GM19372 (cell line): Measurements from ENCODE around the gene SLC6A12.

Experiments used
- ATAC-seq: cut with Tn5 transposase; IDR thresholded peaks from one replicate; pipeline ENCODE4 v1.9.1; 2021; ENCODE audit warnings: mild to moderate bottlenecking, low read depth, moderate library complexity; ENCODE audit not compliant: unreplicated experiment

SLC6A12 gene

DNA sequence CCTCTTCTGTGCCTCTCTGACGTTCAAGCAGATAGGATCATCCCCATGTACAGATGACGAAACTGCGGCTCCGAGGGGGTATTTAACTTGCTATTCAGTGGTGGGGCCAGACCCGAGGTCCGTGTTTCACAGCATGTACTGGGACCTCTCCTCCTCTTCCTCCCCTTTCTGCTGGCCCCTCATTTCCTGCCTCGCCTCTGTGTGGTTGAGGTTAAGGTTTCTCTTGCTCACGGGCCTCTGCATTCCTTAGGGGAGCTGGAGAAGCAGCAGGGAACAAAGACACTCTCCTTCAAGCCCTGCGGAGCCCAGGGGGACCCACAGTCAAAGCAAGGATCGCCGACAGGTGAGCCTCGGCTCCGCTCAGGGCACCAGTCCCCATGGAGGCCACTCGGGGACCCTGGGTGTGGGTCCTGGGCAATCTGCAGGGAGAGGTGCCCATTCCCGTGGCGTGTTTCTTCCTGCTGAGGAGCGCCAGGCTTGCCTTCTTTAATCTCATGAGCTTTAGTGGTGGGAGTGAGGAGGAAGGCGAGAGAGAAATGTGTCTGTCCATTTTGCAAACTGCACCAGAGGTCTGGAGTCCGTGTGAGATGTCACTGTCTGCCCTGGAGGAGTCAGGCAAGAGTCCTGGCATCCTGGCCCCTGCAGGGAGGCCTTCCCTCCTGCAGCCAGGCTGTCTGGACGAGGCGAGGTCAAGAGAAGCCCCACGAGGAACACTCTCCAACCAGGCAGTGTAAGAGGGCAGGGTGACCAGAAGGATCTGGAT lies 45.0 kb downstream of the SLC6A12 start:
- ATAC-seq = no peak

DNA sequence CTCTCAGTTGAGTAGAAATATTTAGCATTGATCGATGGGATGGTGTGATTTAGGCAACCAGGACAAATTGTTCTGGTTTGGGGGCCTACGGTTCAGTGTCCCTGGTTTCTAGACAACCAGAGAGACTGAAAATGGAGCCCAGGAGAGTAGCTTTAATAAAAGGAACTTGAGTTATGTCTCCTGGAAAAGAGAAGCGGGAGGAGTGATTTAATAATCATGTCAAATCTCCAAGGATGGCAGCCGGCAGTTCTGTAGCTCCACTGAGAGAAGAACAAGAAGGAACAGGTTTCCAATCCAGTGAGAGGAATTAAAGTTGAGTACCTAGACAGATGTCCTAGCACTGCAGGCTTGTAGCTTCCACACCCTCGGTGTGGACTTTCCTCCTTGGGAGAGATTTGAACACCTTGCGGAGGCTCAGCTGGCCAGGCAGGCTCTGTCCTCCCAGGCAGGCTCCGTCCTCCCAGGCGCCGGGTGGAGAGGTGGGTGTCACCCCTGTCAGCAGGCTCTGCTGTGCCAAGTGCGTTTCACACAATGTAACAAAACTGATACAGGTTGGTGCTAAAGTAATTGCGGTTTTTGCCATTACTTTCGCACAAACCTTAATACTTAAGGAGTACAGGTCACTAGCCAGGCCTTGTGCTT lies 45.9 kb downstream of the SLC6A12 start:
- no peak for ATAC-seq

DNA sequence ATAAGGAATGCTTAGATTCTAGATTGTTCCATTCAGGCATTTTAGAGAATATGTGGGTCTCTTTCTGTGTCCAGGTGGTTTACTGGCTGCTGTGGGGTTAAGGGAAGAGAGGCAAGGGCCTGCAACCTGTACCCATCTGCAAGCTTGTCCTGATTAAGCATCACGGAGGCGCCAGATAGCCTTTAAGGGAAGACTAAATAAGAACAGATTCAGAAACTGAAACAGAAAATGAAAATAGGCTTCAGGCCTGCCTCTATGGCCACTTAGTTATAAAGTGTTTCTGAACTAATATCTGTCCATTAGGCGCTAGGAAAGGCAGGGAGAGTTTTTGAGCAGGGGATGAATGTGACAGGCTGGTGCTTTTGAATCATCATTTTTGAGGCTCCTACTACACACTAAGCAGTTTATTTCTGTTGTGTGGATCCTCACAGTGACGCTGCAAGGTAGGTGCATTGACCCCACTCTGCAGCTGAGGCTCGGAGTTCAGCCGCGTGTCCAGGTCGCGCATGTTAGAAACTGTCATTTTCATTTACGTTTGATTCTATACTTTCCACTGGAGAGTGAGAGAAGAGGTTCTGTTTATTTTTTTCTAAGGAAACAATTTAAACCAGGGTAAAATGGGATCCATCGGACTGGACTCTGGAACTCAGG lies 47.4 kb downstream of the SLC6A12 start:
- ATAC-seq = no peak

DNA sequence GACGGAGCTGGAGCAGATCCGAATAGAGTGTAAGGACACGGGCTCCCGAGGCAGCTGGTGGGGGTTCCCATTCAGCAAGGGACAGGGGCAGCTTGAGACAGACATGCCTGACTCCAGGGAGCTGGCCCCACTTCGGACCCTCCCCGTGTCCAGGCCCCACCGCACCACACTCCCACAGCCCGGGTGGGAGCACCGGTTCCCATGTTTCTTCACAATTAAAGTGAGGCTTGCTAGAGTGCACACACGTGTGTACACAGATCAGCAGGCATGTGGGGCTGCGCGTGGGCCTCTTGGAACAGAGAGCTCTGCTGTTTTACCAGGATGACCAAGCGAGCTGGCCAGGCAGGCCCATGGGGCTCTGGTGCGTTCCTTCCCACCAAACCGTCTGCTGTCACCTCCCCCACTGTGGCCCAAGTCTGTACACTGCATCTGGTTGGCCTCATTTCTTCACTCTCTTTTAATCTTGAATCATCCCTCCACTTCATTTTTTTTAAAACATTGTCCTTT lies 48.0 kb downstream of the SLC6A12 start:
- ATAC-seq = no peak

DNA sequence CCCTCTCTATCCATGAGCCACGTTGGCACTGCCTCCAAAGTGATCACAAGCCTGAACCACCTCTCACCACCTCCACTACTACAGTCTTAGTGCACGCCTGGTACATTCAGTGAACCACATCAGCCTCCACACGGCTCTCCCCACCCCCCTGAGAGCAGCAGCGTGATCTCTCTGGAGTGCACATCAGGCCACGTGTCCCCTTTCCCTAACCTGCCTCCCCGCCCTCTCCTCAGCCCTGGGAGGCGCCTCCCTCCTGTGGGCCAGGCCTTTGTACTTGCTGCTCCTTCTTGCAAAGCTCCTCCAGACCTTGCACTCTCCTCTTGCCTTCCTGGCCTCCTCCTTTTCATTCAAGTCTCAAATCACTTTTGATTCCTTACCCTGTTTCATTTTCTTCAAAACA lies 49.8 kb downstream of the SLC6A12 start:
- no peak for ATAC-seq

DNA sequence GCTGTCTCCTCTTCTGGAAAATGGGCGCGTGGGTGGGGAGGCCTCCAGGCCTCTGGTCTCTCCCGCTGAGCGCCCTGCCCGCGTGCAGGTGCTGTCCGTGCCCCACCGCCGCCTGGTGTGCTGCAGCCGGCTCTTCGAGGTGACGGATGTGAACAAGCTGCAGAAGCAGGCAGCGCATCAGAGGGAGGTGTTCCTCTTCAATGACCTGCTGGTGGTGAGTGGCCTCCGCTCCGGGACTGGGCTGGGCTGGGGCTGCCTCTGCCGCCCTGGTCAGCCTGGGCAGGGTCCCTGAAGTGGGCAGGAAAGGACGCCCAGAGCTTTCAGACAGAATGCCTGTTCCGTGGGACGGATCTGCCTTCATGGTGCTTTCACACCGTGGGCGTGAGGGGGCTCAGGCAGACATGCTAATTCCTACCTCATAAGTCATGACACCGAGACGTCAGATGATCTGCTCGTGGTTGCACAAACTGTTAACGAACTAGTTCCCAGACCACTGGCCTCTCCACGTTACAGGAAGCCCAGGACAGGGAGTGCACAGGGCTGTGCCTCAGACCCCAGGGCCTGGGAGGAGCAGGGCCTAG lies 50.5 kb downstream of the SLC6A12 start:
- no peak for ATAC-seq

DNA sequence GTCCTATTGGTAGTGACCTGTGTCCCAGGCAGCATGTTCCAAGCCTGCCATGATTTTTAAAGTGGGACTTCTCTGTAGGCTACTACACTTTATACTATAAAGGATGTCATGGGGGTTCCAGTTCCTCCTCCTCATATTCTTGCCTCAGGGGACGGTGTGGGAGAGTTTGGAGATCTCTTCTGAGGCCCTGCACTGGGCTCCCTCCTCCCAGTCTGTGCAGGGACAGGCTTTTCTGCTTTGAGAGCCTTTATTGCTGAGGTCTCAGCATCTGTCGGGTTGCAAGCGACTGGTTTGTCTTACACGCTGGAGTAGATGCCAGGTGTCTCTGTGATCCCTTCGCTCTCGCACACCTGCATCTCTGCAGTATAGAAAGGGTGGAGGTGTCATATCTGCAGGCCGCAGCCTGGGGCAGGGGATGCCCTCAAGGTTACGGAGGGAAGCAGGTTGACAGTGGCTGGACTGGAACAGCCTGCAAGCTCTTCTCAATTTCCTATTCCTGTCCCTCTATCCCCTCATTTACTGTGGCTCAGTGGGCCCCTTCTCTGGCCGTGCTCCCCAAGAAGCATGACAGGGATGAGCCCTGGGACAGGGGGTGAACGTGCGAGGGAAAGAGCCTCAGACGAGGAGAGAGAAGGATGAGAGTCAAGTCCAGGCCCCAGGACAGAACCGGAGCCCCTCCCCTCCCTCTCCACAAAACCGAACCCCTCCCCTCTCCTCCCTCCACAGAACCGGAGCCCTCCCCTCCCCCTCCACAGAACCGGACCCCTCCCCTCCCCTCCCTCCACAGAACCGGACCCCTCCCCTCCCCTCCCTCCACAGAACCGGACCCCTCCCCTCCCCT lies 51.3 kb downstream of the SLC6A12 start:
- no peak for ATAC-seq

DNA sequence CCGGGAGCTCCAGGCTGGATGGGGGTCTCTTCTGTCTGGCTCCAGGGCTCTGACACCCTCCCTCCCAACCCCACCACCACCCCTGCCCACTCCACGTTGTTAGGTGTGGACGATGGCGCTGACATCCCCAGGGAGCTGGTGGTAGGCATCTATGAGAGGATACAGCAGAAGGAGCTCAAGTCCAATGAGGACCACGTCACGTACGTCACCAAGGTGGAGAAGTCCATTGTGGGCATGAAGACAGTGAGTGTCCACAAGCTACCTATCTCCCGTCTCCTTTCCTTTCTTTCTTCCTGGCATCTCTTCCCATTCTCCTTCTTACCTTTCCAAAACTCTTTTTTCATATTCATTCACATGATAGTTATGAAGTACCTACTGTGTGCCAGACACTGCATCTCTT lies 52.1 kb downstream of the SLC6A12 start:
- no peak for ATAC-seq

DNA sequence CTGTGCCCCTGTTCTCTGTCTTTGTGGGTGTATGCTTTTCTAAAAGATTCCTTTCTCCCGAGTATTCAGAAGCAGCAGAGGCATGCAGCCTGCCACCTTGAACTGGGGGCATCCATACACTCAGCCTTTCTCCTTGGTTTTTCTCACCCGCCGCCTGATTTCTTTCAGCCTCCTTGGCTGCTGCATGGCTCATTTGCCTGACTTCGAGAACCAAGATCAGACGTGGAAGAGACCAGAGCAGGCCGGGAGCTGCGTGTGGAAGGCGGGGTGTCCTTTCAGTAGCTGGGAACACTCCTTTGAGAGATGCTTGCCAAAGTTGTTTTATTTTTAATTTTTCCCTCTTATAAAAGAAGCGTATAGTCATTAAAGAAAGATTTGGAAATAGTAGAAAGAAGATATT lies 53.1 kb downstream of the SLC6A12 start:
- no peak for ATAC-seq

DNA sequence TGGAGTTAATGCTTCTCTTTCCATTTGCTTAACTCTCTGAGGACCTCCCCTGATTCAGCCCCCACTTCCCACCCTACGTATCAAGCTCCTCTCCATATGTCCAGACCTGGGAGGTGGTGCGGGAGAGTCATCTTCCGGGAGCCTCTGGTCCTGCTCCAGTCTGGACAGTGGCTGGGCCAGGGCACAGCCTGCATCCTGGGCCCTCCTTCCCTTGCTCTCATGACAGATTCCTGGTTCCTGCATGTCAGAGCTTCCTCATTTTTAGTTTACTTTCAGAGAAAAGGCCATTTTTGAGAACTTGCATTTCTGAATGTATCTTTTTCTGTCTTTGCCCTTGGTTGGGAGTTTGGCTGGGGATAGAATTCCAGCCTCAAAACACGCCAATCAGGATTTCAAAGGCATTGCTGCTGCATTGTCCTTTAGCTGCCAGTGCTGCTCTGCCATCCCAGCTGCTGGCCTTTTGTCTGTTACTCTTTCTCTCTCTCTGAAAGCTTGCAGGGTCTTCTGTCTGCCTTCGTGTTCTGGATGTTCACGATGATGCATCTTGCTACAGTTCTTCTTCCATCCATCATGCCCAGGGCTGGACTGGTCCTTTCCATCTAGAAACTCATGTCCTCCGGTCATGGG lies 54.7 kb downstream of the SLC6A12 start:
- ATAC-seq = no peak

DNA sequence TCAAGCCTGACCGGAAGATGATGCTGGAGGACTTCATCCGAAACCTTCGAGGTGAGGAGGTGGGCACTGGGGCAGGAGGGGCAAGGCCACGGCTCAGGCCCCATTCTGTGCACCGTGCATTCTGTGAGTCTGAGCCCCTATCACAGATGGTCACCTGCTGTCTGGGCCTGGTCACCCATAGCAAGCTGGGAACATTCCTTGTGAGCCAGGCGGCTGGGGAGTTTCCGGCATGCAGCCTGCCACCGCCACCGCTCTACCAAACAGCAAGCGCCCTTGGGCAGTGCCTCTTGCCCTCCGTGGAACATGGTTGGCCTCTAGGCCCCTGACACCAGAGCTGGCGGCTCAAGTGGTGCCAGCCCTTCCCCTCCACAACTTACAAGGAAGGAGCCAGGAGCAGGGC lies 56.3 kb downstream of the SLC6A12 start:
- no peak for ATAC-seq

DNA sequence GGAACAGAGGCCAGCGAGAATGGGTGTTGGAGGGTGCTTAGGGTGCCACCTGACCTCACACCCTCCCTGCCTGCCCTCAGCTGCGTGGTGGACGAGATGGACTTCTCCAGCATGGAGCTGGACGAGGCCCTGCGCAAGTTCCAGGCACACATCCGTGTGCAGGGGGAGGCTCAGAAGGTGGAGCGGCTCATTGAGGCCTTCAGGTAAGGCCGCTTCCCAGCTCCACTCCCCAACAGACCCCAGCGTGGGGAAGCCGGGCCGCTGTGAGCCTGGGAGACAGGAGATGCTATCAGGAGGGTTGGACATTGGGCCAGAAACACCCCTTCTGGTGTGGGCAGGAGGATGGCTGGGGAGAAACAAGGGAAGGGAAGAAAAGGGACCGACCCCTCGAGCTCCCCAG lies 57.0 kb downstream of the SLC6A12 start:
- ATAC-seq = no peak

DNA sequence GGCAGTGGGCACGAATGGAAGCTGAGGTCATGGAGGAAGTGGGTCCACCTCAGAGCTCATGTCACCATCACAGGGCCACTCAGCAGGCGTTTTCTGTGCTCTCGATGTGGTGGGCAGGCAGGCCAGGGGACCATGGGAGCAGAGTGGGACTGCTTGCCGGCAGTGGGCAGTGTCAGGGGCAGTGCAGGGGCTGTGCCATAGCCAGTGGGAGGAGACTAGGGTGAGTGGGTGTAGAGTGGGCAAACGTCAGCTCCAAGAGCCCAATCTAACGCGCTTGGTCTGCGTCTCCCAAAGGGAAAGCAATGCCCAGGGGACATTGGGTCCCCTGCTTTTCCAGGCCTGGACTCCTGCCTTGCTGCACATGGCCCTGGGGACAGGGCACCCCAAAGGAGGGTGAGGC lies 58.3 kb downstream of the SLC6A12 start:
- no peak for ATAC-seq

DNA sequence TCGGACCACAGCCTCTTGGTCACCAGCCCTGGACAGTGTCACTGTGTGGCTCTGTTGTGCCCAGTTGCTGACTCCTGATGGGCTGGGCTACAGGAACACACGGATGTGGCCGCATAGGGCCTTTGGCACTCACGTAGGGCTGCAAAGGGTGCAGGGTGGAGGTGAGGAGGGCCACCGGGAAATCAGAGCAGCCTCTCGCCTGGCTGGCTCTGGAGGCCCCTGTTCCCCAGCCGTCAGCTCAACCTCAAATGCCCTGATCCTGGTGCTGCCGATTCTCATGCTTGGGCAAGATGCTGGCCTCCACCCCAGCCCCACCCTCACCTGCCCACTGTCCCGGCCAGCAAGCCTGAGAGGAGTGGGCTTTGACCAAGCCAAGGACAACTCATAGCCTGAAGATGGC lies 59.0 kb downstream of the SLC6A12 start:
- no peak for ATAC-seq

DNA sequence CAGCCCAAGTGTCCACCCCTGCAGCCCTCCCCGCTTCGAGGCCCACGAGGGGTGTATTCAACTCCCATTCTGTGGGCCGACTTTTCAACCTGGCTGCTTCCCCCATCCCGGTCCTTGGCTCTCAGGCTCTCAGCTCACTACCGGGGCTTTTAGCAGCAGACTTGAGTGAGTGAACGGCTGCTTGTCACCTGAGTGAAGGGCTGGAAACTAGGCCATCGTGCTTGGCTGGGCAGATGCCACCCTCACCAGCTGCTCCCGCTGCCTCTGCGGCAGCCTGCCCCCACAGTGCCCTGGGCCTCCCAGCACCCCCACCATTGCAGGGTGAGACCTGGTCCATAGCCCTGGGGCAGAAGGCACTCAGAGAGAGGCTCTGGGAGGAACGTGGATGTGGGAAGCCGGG lies 59.9 kb downstream of the SLC6A12 start:
- no peak for ATAC-seq

DNA sequence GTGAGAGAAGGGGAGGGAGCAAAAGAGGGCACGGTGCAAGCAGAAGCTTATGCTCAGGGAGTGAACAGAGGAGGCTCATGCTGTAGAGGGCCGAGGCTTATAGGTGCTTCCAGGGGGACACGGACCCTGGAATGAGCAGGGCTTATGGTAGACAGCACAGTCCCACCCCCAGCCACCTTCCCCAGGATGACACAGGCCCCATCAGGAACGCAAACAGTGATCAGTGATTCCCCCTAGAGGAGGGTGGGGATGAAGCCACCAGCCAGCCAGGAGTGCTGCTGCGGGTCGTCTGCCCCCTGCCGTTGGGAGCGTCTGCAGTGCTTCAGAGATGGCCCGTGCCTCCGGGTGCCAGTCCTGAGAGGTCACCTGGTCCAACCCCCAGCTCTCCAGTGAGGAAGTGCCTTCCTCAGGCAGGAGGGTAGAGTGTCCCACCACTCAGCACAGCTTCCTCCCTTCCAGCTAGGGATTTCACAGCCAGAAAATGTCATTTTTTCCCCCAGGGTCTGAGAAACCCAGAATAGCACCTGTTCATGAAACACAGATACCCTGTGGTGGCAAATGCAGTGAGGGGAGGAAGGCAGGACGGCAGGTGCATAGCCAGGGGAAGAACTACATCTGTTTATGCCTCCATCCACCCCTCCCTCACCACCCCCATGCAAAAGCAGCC lies 60.7 kb downstream of the SLC6A12 start:
- no peak for ATAC-seq

DNA sequence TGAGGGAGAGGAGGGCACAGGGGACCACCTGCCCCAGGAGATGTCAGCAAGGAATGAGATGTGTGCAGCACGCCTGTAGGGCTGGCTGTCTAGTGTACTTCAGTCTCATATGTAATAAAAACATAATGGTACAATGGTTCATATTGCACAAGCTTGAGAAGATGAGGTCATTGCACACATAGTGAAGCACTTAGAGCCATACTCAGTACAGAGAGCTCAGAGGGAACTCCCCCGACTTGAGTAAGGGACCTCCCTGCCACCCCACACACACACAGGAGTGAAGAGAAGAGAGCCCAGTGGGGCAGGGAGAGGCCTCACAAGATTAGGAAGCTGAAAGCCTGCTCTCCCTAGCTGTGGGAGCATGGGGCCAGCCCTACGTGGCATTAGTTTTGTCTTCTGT lies 61.5 kb downstream of the SLC6A12 start:
- ATAC-seq = no peak

DNA sequence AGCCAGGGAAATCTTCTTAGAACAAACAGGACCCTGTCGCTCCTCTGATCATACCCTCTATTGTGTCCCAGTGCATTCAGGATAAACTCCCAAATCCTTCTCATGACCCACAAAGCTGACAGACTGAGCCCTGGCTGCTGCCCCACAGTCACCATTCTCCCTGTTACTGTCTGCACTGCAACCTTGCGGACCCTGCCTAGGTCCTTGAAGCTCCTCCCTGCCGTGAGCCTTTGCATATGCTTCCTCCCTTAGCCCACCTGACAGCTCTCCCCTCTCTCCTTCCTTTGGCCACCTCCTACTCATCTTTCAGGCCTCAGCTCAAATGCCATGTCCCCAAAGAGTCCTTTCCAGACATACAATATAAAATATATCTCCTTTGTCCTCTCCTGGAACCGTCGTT lies 62.4 kb downstream of the SLC6A12 start:
- ATAC-seq = no peak

DNA sequence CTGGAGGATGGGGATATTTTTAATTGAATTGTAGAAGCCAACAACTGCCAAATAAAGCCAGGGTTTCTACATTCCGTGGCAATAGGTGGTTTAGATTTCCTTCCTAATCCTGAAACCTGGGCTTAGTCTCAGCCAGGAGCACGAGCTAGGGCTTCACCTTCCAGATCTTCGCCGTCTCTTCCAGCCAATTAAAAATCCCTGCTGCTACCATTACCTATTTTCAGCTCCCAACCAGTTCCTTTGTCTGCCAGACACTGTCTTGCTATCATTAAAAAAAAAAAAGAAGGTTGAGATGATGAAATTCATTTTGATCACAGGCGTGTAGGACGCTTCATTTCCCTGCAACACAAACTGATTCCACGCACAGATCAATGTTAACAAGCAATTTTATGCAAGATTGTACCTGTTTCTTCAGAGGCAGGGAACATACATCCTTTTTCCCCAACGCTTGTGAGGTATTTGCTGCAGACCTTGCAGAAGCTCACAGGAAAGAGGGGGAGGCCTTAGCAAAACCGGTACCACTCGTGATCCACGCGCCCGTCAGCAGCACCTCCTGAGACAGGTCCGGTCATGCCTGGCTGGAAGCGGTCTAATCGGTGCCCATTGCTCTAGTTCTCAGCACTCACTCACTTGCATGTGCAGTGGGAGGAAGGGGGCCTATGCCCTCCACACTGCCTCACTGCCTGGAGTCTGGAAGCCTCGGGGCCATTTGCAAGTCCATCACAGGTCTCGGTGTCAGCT lies 65.1 kb downstream of the SLC6A12 start:
- no peak for ATAC-seq
